ENCODE results near the gene ABCB8. TPM values are rescaled to one million over a fixed set of nuclear protein-coding genes. Genes with fewer than 3 reads are reported as not detected.

The ABCB8 gene
- total RNA-seq, 2 experiments from 2014 or later, result 55.8 to 56.4 TPM

DNA sequence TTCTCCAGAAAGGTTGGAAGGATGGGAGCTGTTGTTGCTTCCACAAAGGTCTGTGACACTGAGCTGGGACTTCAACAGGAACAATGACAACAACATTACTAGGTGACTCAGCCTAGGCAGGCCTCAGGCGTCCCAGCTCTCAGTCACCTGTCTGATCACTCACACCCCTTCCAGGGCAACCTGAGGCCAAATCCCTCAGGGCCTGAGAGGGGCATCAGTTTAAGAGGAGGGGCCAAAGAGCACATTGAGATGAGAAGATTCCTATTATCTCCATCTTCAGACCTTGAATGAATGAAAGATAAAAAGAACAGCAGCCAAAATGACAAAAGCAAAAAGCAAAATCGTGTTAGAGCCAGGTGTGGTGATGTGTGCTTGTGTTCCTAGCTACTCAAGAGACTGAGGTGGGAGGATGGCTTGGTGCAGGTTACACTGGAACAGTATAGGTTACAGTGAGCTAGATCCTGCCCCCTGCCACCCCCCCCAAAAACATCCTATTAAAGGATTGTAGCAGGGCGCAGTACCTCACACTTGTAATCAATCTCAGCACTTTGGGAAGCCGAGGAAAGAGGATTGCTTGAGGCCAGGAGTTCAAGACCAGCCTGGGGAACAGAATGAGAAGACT lies 3.7 kb upstream of the ABCB8 start, which contains the start of gene ATG9B:
TSS of gene ATG9B (minus strand) at position 60 of the 622 bp plus-strand sequence. CDS start 71 bp downstream, outside the sequence.
- POLR2A ChIA-PET, result no interaction called here

DNA sequence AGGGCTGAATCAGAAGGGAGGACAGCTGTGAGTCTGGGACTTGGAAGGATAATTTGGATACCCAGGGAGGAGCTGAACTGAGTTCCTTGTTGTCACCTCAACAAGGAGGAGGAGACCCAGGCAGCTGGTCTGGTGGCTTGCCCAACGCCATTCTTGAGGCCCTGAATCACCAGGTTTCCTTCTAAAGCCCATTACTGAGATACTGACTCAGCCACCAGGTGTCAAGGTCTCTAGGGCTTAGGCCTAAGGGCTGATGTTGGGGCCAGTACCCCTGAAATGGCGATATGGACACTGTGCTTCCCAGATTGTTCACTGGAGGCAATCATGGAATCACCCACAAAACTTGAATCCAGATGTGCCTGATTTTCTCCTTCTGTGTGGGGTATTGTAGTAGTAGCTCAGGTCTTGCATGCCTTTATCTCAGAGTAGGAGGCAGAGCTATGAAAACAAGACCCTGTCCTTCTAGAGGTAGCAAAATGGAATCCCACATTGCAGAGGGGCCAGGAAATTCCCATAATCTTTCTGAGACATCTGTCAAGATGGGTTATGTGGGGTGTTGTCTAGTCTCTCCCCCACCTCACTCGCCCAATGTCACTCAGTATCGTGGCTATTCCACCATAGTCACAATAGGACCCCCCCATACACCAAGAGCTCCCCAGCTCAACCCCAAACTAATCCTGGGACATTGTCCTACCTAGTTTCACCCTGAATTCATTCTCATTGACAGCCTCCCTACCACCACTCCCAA lies 2.2 kb upstream of the ABCB8 start:
- ChIA-PET CTCF (interaction anchor here (0.6 to 1.7 kb wide), 3 partner anchors 8 to 17 kb away, joined by 3 to 7 read pairs (median 5); no protein-coding TSS in a partner anchor), POLR2A (no interaction called here)

More for the DNA sequence above, 3.7 kb upstream of the ABCB8 start, which contains the start of gene ATG9B:
- CTCF ChIA-PET, result interaction anchor here (1.2 to 1.3 kb wide), 2 partner anchors 11 to 15 kb away, joined by 4 to 5 read pairs; no protein-coding TSS in a partner anchor

DNA sequence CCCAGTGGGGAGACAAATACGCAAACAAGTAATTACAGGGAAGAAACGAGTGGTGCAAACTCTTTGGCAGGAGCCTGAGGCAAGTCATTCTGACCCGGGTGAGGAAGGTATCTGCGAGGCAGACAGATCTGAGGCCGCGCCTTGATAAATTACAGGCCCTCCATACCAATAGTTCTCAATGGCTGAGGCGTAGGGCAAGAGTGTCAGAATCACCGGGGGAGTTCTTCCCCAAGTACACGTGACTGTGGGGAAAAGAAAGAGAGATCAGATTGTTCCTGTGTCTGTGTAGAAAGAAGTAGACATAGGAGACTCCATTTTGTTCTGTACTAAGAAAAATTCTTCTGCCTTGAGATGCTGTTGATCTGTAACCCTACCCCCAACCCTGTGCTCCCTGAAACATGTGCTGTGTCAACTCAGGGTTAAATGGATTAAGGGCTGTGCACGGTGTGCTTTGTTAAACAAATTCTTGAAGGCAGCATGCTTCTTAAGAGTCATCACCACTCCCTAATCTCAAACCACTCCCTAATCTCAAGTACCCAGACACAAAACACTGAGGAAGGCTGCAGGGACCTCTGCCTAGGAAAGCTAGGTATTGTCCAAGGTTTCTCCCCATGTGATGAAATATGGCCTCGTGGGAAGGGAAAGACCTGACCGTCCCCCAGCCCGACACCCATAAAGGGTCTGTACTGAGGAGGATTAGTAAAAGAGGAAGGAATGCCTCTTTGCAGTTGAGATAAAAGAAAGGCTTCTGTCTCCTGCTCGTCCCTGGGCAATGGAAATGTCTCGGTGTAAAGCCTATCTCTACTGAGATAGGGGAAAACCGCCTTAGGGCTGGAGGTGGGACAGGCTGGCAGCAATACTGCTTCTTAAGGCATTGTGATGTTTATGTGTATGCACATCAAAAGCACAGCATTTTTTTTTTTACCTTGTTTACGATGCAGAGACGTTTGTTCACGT lies 1.2 kb upstream of the ABCB8 start:
- POLR2A ChIA-PET, result interaction anchor here (0.8 to 1.4 kb wide), 2 partner anchors 8 to 13 kb away, joined by 3 to 8 read pairs; no protein-coding TSS in a partner anchor
- CTCF ChIA-PET, result interaction anchor here (0.6 to 2.8 kb wide), 6 partner anchors 8 to 84 kb away, joined by 3 to 32 read pairs (median 6); partner anchors contain the start of gene TMUB1

DNA sequence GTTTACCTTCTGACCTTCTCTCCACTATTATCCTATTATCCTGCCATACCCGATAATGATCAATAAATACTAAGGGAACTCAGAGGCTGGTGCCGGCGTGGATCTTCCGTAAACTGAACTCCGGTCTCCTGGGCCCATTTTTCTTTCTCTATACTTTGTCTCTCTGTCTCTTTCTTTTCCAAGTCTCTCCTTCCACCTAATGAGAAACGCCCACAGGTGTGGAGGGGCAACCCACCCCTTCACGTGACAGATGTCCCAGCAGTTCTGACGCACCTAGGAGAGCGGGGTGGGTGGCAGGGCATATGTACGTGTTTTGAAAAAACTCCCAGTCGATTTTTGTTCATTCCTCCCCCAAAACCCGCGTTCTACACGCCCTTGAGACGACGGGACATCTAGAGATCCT lies 521 bp upstream of the ABCB8 start:
- ChIA-PET POLR2A (interaction anchor here (0.8 to 1.4 kb wide), 7 partner anchors 9 to 59 kb away, joined by 3 to 10 read pairs (median 7); partner anchors contain the start of gene CDK5), CTCF (interaction anchor here (1.1 to 2.8 kb wide), 7 partner anchors 9 to 129 kb away, joined by 3 to 32 read pairs (median 4); partner anchors contain the start of gene TMUB1)

DNA sequence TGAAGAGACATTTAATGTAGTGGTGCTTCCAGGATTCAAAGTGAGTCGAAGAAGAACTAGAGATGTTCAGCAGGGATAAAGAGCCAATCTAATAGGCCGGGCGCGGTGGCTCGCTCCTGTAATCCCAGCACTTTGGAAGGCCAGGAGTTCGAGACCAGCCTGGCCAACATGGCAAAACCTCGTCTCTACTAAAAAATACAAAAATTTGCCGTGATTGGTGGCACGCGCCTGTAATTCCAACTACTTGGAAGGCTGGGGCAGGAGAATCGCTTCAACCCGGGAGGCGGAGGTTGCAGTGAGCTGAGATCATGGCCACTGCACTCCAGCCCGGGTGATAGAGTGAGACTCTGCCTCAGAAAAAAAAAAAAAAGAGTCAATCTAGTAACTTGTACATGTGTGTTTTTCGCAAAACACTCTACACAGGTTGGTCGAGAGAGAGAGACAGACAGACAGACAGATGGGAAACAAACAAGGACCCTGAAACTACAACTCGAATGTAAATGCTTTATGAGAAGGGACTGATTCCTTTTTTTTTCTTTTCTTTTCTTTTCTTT lies 775 bp downstream of the ABCB8 start:
- ChIA-PET POLR2A (interaction anchor here (0.6 to 1.4 kb wide), 6 partner anchors 10 to 31 kb away, joined by 3 to 8 read pairs (median 6); no protein-coding TSS in a partner anchor), CTCF (interaction anchor here (1.0 to 2.8 kb wide), 10 partner anchors 9 to 131 kb away, joined by 3 to 32 read pairs (median 4); partner anchors contain the start of genes FASTK and TMUB1)

DNA sequence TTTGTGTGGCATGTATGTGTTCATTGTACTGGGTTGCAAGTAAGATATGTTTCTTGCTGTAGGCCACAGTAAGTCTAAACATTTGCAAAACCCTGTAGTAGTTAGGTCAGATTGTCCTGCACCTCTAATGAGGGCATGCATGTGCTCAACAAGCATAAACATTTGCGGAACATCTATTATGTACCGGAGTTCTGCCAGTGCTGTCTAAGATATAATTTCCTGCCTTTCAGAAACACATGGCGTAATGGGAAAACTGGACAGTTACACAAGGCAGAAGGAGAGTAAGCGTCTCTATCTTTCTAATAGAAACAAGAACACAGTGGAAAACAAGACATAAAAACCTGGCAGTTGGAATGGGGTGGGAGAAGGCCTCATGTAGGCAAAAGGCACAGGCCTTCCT lies 2.8 kb downstream of the ABCB8 start:
- CTCF ChIA-PET, result no interaction called here
- POLR2A ChIA-PET, result no interaction called here

DNA sequence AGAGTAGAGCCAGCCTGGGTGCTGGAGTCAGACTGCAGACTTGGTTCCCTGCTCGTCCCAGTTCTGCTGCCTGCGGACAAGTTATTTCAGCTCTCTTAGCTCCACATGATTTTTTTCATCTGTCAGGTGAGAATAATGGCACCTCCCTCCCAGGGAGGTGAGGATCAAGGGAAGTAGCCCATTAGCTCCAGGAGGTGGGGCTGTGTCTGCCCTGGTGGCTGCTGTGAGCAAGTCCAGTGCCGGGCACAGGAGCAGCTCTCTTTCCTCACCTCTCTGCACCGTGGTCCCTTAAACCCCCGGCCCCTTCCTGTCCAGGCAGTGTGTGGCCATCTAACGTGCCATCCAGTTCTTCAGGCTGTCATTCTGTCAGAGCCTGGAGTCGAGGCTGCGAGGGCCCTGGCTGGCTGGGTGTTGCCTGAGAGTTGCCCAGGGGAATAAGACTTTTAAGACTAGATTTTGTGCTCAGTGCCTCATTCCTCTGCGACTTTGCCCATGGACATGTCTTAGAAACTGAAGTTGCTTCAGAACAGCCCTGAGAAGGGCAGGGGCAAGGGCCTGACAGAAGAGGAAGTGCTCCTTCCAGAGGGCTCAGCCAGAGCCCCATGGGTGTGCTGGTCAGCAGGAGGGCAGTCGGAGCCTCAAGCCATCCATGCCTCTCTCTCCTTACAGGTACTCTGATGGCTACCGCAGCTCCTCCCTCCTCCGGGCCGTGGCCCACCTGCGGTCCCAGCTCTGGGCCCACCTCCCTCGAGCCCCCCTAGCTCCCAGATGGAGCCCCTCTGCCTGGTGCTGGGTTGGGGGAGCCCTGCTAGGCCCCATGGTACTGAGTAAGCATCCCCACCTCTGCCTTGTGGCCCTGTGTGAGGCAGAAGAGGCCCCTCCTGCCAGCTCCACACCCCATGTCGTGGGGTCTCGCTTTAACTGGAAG lies 5.0 kb downstream of the ABCB8 start:
- POLR2A ChIA-PET, result interaction anchor here (1.0 kb wide), 1 partner anchor 18 kb away, joined by 4 read pairs; no protein-coding TSS in a partner anchor
- CTCF ChIA-PET, result interaction anchor here (0.8 to 1.7 kb wide), 2 partner anchors 9 to 15 kb away, joined by 3 to 4 read pairs; no protein-coding TSS in a partner anchor

DNA sequence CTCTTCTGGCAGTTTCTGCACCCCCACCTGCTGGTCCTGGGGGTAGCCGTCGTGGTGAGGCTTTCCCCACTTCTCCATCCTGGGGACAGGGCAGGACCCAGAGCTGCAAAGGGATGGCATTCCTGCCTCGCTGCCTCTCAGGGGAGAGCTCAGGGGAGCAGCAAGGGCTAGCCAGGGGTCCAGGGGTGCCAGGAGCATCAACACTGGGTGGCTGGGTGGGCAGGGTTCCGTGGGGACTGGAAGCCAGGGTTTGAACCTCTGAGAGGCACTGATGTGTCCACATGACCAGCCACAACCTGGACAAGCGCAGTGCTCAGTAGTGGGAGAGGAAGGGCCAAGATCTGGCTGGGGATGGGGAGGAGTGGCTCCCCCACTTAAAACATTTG lies 5.6 kb downstream of the ABCB8 start:
- POLR2A ChIA-PET, result interaction anchor here (1.0 kb wide), 1 partner anchor 17 kb away, joined by 4 read pairs; no protein-coding TSS in a partner anchor

DNA sequence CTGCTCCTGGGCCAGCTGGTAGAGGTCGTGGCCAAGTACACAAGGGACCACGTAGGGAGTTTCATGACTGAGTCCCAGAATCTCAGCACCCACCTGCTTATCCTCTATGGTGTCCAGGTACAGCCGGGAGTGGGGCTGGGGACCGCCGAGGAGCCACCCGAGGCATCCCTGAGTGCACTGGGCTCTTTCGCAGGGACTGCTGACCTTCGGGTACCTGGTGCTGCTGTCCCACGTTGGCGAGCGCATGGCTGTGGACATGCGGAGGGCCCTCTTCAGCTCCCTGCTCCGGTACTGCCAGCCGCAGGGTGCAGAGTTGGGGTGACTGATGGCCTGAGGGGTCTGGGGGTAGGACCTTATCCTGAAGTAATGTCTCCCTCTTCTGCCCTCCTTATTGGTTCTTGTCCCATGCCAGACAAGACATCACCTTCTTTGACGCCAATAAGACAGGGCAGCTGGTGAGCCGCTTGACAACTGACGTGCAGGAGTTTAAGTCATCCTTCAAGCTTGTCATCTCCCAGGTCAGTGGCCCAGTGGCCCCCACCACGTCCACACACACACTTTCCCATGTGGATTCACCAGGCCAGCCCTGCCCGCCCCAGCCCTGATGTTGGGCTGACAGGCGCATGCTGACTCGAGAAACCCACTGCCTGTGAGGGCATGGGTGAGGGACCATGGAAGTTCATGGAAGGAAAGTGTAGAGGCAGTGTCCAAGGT lies 6.2 kb downstream of the ABCB8 start:
- ChIA-PET POLR2A (no interaction called here), CTCF (interaction anchor here (0.9 to 1.0 kb wide), 2 partner anchors 17 to 90 kb away, joined by 3 read pairs; no protein-coding TSS in a partner anchor)

More for the DNA sequence above, 5.6 kb downstream of the ABCB8 start:
- CTCF ChIA-PET, result interaction anchor here (0.8 kb wide), 1 partner anchor 9 kb away, joined by 3 read pairs; no protein-coding TSS in a partner anchor

DNA sequence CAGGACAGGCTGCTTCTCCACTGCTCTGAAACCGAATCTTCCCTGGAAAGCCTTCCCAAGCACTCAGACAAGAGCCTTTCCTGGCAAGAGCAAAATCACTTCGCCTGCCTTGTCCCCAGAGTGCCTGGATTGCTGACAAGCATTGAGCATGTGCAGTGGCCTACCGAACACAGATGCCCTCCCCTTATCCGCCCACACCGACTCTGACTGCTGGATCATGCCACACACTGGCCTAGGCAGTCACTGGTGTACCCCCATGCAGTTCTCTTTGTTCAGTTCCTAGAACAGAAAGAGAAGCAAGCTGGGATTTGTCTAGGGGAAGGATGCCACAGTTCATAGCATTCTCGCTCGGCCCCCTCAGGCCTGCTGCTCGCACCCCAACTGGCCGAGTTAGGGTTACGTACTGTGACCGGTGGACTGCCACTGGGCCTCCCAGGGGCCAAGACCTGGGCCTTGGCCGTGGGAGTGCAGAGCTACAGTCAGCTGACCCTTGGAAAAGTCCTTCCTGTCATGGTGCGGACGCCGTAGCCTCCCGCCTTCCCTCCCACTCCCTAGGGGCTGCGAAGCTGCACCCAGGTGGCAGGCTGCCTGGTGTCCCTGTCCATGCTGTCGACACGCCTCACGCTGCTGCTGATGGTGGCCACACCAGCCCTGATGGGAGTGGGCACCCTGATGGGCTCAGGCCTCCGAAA lies 6.9 kb downstream of the ABCB8 start:
- ChIA-PET POLR2A (no interaction called here), CTCF (interaction anchor here (0.9 to 1.0 kb wide), 2 partner anchors 17 to 89 kb away, joined by 3 read pairs; no protein-coding TSS in a partner anchor)

DNA sequence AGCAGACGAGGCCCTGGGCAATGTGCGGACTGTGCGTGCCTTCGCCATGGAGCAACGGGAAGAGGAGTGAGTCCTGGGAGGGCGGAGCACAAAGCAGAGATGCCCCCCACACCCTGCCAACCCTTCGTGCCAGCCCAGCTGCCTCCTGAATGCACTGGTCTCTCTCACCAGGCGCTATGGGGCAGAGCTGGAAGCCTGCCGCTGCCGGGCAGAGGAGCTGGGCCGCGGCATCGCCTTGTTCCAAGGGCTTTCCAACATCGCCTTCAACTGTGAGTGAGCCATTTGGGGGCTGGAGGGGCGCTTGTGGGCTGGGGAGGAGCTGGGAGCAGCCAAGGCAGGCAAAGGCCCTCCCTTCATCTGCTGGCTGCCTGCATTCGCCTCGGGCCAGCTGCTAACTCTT lies 7.7 kb downstream of the ABCB8 start:
- POLR2A ChIA-PET, result interaction anchor here (1.3 kb wide), 1 partner anchor 15 kb away, joined by 3 read pairs; no protein-coding TSS in a partner anchor
- CTCF ChIA-PET, result interaction anchor here (1.1 to 1.7 kb wide), 3 partner anchors 18 to 138 kb away, joined by 3 to 6 read pairs (median 5); no protein-coding TSS in a partner anchor

DNA sequence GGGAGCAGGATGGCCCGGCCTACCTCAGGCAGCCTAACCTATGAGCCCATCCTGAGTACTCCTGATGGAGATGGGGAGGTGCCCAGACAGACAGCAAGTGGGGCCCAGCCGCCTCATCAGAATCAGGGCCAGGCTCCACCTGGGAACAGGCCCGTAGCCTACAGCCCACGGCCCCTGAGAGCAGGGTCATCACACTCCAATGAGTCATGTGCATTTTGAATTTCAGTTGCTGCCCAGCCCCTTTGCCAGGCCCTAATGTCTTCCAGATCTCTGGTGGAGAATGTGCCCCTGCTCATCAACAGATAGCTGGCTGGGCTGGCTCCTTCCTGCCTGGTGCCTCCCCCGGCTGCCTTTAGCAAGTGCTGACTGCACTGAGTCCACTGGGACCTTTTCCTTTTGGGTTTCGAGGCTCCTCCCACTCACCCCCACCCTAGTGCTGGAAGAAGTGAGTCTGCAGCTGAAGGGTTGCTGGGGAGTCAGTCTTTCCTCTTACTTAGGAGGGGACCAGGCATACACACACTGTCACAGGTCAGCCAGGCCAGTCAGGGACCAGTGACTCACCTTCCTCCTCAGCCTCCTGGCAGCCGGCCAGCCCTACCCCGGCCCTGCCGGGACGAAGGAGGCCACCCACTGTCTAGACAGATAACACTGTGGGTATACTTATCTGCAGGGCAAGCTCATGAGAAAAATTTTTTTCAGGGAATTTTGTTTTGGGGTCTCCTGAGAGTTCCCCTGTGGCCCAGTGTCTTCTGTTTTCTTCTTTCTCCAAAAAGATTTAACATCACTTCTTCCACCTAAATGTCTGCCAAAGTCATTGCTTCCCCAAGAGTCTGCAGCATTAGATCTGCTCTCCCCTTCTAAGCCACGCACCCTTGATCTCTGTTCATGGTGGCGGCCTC lies 10.9 kb downstream of the ABCB8 start:
- ChIA-PET POLR2A (interaction anchor here (0.7 to 1.9 kb wide), 3 partner anchors 11 to 187 kb away, joined by 3 to 7 read pairs (median 3); partner anchors contain the start of genes ABCB8 and ABCF2), CTCF (interaction anchor here (0.8 to 1.7 kb wide), 4 partner anchors 11 to 72 kb away, joined by 3 to 6 read pairs (median 3); partner anchors contain the start of gene ABCB8)

DNA sequence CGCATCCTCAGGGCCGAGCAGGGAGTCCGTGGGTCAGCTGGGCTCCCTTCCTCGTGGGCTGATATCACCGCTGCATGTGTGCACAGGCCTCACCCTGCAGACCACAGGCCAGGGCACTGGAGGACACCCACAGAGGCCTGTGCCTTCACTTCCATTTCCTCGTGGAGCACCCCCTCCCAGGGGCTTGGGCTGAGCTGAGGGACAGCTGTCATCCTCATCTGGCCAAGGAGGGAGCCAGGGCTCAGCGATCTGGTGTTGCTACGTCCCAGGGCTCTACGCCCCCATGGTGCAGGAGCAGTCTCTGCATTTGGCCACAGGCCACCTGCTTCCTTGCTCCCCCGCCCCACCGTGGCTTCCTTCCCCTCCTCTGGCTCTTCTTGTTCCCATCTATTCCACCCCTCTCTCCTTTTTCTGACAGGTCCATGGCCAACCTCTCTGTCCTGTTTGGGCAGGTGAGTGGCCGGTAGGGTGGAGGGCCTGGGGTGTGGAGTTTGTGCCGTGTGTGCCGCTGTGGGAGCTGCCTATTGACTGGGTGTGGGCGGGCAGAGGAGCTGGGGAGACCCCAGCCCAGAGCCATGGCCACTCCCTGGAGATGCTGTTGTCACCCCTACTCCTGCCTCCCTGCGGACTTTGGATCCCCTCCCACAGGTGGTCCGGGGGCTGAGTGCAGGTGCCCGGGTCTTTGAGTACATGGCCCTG lies 11.7 kb downstream of the ABCB8 start:
- POLR2A ChIA-PET, result interaction anchor here (0.7 to 1.9 kb wide), 3 partner anchors 11 to 21 kb away, joined by 3 to 10 read pairs (median 7); partner anchors contain the start of gene ABCB8
- CTCF ChIA-PET, result interaction anchor here (0.8 to 1.3 kb wide), 3 partner anchors 21 to 71 kb away, joined by 3 read pairs; no protein-coding TSS in a partner anchor
